HepG2 (cell line): ENCODE measurements around the gene CAMK2N2. TPM values are rescaled to one million over a fixed set of nuclear protein-coding genes. Genes with fewer than 3 reads are reported as not detected.

Experiments
- ARNTL ChIP-seq: sonication (generic); formaldehyde crosslinking; IDR thresholded peaks from 2 replicates; pipeline ENCODE4 v1.4.0; 2020; ENCODE audit warnings: mild to moderate bottlenecking, missing genetic modification reagents
- KIAA2018 ChIP-seq: sonication (generic); formaldehyde crosslinking; IDR thresholded peaks from 2 replicates; pipeline ENCODE4 v1.5.0; 2020; ENCODE audit warnings: mild to moderate bottlenecking, missing genetic modification reagents, borderline replicate concordance
- POGK ChIP-seq: sonication (generic); formaldehyde crosslinking; conservative IDR thresholded peaks from 2 replicates; pipeline ENCODE4 v1.8.0; 2022; ENCODE audit warnings: mild to moderate bottlenecking, moderate library complexity, missing genetic modification reagents
- REPIN1 ChIP-seq: sonication (generic); formaldehyde crosslinking; IDR thresholded peaks from 2 replicates; pipeline ENCODE4 v1.8.0; 2022; ENCODE audit warnings: missing genetic modification reagents, low read depth, mild to moderate bottlenecking, borderline replicate concordance
- STAG1 ChIP-seq: sonication (generic); formaldehyde crosslinking; IDR thresholded peaks from 2 replicates; pipeline ENCODE4 v1.4.0; 2020; ENCODE audit warnings: missing genetic modification reagents
- ZFP36 ChIP-seq: fragments of 150-350 bp; IDR thresholded peaks from 2 replicates; pipeline ENCODE4 v1.6.1; 2018; ENCODE audit warnings: borderline replicate concordance, low read length, low read depth; ENCODE audit not compliant: partially characterized antibody
- ZNF275 ChIP-seq: sonication (generic); formaldehyde crosslinking; IDR thresholded peaks from 2 replicates; pipeline ENCODE4 v1.8.0; 2022; ENCODE audit warnings: missing genetic modification reagents, mild to moderate bottlenecking, inconsistent platforms, borderline replicate concordance
- ZNF75D ChIP-seq: sonication (generic); formaldehyde crosslinking; IDR thresholded peaks from 2 replicates; pipeline ENCODE4 v1.8.1; 2023; ENCODE audit warnings: missing genetic modification reagents, mild to moderate bottlenecking, borderline replicate concordance
- ZNF770 ChIP-seq: sonication (generic); formaldehyde crosslinking; IDR thresholded peaks from 2 replicates; pipeline ENCODE4 v1.5.0; 2020; ENCODE audit warnings: mild to moderate bottlenecking, missing genetic modification reagents
- ZXDC ChIP-seq: sonication (generic); formaldehyde crosslinking; IDR thresholded peaks from 2 replicates; pipeline ENCODE4 v1.5.0; 2020; ENCODE audit warnings: mild to moderate bottlenecking, missing genetic modification reagents
- polyA plus RNA-seq, 8 experiments: library from polyadenylated mRNA; depleted of rRNA in 3 of 8; stranded (reverse) in 7 of 8; unstranded in 1 of 8; fragments of >200 nt; fragmentation: Illumina TruSeq in 4 of 8; extraction: Trizol in 4 of 8; gene quantifications; 2 replicates each; pipeline versions ENCODE4 v1.2.1 to v1.2.3, GENCODE V29; 2011 to 2016; ENCODE audit warnings: low read depth in 4 of 8, missing spikeins in 1 of 8, mixed read lengths in 1 of 8; ENCODE audit not compliant: insufficient read depth in 1 of 8
- total RNA-seq, 5 experiments: library from RNA; depleted of rRNA; stranded (reverse); fragments of >200 nt; fragmentation: Illumina TruSeq; extraction: Trizol; gene quantifications; 2 replicates each; pipeline ENCODE4 v1.2.3, GENCODE V29; 2016; ENCODE audit warnings: low read depth in 1 of 5

CAMK2N2 gene
- total and polyA plus RNA-seq, 2 of the 13 experiments (the other 11 are each of a cell fraction or from before 2014, with no cell fraction given) = 0.12 to 0.27 TPM

DNA sequence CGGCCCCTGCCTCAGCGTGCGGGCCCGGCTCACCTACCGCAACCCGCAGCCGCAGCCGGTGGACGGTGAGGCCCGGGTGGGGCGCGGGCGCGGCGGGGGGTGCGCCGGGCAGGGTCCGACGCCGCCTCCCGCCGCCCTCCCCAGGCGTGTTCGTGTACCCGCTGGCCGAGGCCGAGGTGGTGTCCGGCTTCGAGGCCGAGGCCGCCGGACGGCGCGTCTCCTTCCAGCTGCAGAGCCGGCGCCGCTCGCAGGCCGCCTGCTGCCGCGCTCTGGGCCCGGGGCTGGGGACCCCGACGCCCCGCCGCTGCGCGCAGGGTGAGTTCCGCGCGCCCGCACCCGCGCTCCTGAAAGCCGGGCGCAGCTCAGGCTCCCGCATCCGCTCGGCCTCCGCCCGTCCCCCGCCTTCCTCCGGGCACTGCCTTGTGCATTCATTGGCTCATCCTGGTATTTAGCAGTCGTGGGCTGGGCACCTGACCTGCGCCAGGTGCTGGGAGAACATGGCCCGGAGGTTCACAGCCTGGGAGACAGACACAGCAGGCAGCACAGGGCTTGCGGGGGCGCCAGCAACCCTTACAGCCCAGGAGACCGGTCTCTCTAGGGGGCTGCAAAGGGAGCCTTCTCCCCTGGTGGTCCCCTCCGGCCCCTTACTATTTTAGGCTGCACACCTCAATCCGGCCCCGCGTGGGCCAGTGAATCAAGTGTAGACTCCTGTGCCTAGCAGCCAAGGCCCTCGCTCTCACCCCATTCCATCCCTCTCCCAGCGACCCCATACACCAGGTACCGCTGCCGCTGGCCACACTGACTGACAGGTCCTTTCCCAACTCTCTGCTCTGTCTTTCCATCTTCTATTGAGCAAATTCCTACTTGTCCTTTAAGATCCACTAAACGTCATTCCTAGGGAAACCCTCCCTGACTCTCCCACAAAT, 30.5 kb downstream of the CAMK2N2 start (continued):
- TF ChIP-seq KIAA2018 (no peak), STAG1 (CRISPR knock-in tag) (no peak), ZXDC (CRISPR knock-in tag) (no peak), ZNF75D (CRISPR knock-in tag) (no peak), ZFP36 (no peak), ZNF275 (CRISPR knock-in tag) (no peak), REPIN1 (CRISPR knock-in tag) (no peak), ARNTL (CRISPR knock-in tag) (no peak), POGK (0 out of 2 replicates have a peak, but pooled peaks have one; percentile 17), ZNF770 (CRISPR knock-in tag) (no peak)
